Breast epithelium (tissue), 3 donors: ENCODE measurements around the gene CDK19.

ENCODE experiments used
- POLR2A ChIP-seq: fragments of 450-650 bp; IDR thresholded peaks from one replicate; pipeline ENCODE4 v1.6.1; 2016; ENCODE audit warnings: antibody characterized with exemption, mild to moderate bottlenecking, moderate library complexity
- TF ChIP-seq, protein P1 (sequence below), 3 donors: fragments of 450-650 bp; IDR thresholded peaks; one replicate each; pipeline ENCODE4 v1.5.1; 2016 to 2017; ENCODE audit warnings: antibody characterized with exemption in 3 of 3, mild to moderate bottlenecking in 3 of 3, moderate library complexity in 3 of 3

DNA sequence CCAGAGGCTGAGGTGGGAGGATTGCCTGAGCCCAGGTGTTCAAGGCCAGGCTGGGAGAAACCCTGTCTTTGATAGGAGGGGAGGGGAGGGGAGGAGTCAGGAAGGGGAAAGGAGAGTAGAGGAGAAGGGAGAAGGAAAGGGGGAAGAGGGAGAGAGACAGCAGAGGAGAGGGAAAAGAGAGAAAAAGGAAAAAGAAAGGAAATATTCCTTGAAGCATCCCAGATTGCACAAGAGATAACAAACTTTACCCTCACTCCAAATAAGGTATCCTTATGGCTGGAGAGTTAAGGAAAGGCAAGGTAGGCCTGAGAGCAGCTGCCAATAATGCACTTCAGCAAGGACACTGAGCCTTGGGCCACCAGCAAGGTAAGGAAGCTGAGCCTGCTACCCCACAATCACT is 172.6 kb downstream of the CDK19 start:
- TF ChIP-seq, protein P1, sequence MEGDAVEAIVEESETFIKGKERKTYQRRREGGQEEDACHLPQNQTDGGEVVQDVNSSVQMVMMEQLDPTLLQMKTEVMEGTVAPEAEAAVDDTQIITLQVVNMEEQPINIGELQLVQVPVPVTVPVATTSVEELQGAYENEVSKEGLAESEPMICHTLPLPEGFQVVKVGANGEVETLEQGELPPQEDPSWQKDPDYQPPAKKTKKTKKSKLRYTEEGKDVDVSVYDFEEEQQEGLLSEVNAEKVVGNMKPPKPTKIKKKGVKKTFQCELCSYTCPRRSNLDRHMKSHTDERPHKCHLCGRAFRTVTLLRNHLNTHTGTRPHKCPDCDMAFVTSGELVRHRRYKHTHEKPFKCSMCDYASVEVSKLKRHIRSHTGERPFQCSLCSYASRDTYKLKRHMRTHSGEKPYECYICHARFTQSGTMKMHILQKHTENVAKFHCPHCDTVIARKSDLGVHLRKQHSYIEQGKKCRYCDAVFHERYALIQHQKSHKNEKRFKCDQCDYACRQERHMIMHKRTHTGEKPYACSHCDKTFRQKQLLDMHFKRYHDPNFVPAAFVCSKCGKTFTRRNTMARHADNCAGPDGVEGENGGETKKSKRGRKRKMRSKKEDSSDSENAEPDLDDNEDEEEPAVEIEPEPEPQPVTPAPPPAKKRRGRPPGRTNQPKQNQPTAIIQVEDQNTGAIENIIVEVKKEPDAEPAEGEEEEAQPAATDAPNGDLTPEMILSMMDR (IDR thresholded peaks at IDR 0.05) = no peak
- no peak for TF ChIP-seq POLR2A
